NB4 (cell line): Measurements from ENCODE around the gene PRKG2.

Source experiments
- DNase-seq: peaks from one replicate; pipeline ENCODE4 v3.0.0; 2010; ENCODE audit warnings: low read depth
- H3K4me3 ChIP-seq: one replicate; pipeline ENCODE4 v1.5.1; 2011; ENCODE audit warnings: mild to moderate bottlenecking, low read depth, low read length, moderate library complexity
- CTCF ChIP-seq: IDR thresholded peaks from one replicate; pipeline ENCODE4 v1.5.1; 2012; ENCODE audit warnings: low read depth, low read length
- MAX ChIP-seq: IDR thresholded peaks from 2 replicates; pipeline ENCODE4 v1.6.1; 2011; ENCODE audit warnings: low read depth, low read length
- MYC ChIP-seq: IDR thresholded peaks from 2 replicates; pipeline ENCODE4 v1.6.1; 2011; ENCODE audit warnings: low read depth, low read length
- POLR2A ChIP-seq: IDR thresholded peaks from 2 replicates; pipeline ENCODE4 v1.6.1; 2011; ENCODE audit warnings: mild to moderate bottlenecking; ENCODE audit not compliant: insufficient read length; ENCODE audit errors: extremely low read depth

PRKG2 gene

GRCh38 chr4:81218206-81218605 is 3.2 kb upstream of the PRKG2 start:
- TF ChIP-seq CTCF (no peak), MYC (no peak), MAX (no peak), POLR2A (no peak)
- DNase-seq: no peak
- H3K4me3 ChIP-seq: no peak overlapping the region

GRCh38 chr4:81217779-81218178 is 2.8 kb upstream of the PRKG2 start:
- TF ChIP-seq CTCF (no peak), POLR2A (no peak), MYC (no peak), MAX (no peak)
- no peak for DNase-seq
- no peak overlapping the region for H3K4me3 ChIP-seq

GRCh38 chr4:81215931-81216330 is 909 bp upstream of the PRKG2 start:
- no peak for DNase-seq
- no peak overlapping the region for H3K4me3 ChIP-seq
- TF ChIP-seq POLR2A (no peak), MAX (no peak), CTCF (no peak), MYC (no peak)

GRCh38 chr4:81214144-81214880 is 710 bp downstream of the PRKG2 start:
- no peak overlapping the region for H3K4me3 ChIP-seq

GRCh38 chr4:81213671-81214070 is 1.4 kb downstream of the PRKG2 start:
- no peak overlapping the region for H3K4me3 ChIP-seq
- DNase-seq: no peak
- no peak for TF ChIP-seq MAX
- no peak for TF ChIP-seq CTCF
- TF ChIP-seq MYC: no peak
- TF ChIP-seq POLR2A: no peak

More at GRCh38 chr4:81214144-81214880, 710 bp downstream of the PRKG2 start:
- no peak for DNase-seq
- no peak for TF ChIP-seq POLR2A
- no peak for TF ChIP-seq MAX
- no peak for TF ChIP-seq CTCF
- no peak for TF ChIP-seq MYC
